NT2/D1 (cell line): ENCODE results near the gene NTM.

Experiments
- YY1 ChIP-seq: IDR thresholded peaks from 2 replicates; pipeline ENCODE4 v1.6.1; 2011; ENCODE audit not compliant: insufficient read length, insufficient read depth
- ZNF274 ChIP-seq: IDR thresholded peaks from 2 replicates; pipeline ENCODE4 v1.6.1; 2011; ENCODE audit warnings: mild to moderate bottlenecking, low read depth, low read length

DNA sequence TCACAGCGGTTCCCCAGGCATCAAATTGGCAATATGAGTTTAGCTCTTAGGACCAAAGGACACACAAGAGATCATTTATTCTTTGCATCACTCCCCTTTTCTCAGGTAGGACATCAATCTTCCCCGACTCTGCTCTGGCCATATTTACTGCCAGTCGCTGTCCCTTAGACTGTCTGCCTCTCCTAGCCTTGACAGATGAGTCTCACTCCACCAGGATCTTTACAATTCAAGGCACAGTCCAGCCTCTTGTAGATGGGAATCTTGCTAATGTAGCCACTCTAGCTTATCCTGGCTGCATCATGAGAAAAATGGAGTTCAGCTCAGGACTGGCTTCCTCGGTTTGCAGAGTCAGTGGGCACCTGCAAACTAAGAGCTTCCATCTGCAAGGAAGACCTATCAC is 915.2 kb downstream of the NTM start:
- TF ChIP-seq ZNF274: no peak
- no peak for TF ChIP-seq YY1
